Muscle layer of duodenum (tissue), 2 donors: ENCODE data around the gene PPP1CA.
"Not testable (repeated sequence)": the region's sequence is repeated elsewhere in the genome, so short reads cannot be mapped to it uniquely, and the experiment has no call there.

Source experiments
- H3K27ac ChIP-seq: one replicate; pipeline ENCODE4 v1.7.0; 2013; ENCODE audit warnings: mild to moderate bottlenecking, low read length
- H3K27me3 ChIP-seq: one replicate; pipeline ENCODE4 v1.7.0; 2013; ENCODE audit warnings: low read depth, mild to moderate bottlenecking, control low read depth, low read length
- H3K36me3 ChIP-seq, 2 donors: one replicate each; pipeline ENCODE4 v1.7.0; 2013; ENCODE audit warnings: low read length in 2 of 2, control low read depth in 1 of 2, mild to moderate bottlenecking in 1 of 2; ENCODE audit not compliant: insufficient read depth in 2 of 2, control insufficient read depth in 1 of 2
- H3K4me1 ChIP-seq, 2 donors: one replicate each; pipeline ENCODE4 v1.7.0; 2013; ENCODE audit warnings: low read length in 2 of 2, mild to moderate bottlenecking in 2 of 2, control low read depth in 1 of 2, moderate library complexity in 1 of 2; ENCODE audit not compliant: insufficient read depth in 2 of 2, control insufficient read depth in 1 of 2
- H3K4me3 ChIP-seq, 2 donors: one replicate each; pipeline ENCODE4 v1.7.0; 2013; ENCODE audit warnings: low read length in 2 of 2, low read depth in 1 of 2, mild to moderate bottlenecking in 1 of 2
- H3K9me3 ChIP-seq, 2 donors: one replicate each; pipeline ENCODE4 v1.7.0; 2013; ENCODE audit warnings: low read length in 2 of 2, control low read depth in 1 of 2, mild to moderate bottlenecking in 1 of 2; ENCODE audit not compliant: control insufficient read depth in 1 of 2
- donor health status: healthy.

The PPP1CA gene

GRCh38 chr11:67405688-67406339, 4.2 kb upstream of the PPP1CA start:
- Histone ChIP-seq H3K27ac (no peak overlapping the region), H3K27me3 (no peaks in the 10 kb centered on the region), H3K9me3 (no peaks in the 10 kb centered on the region), H3K4me1 (peaks cover under 1 to 26% of the 10 kb centered on the region in 2 donors), H3K36me3 (no peaks in the 10 kb centered on the region), H3K4me3 (no peak overlapping the region)

GRCh38 chr11:67405196-67405567, 3.5 kb upstream of the PPP1CA start:
- Histone ChIP-seq H3K36me3 (no peaks in the 10 kb centered on the region), H3K4me1 (peaks cover 5 to 31% of the 10 kb centered on the region in 2 donors), H3K27me3 (no peaks in the 10 kb centered on the region), H3K27ac (no peak overlapping the region), H3K9me3 (no peaks in the 10 kb centered on the region), H3K4me3 (peak overlapping the region in 1 of 2 donors; percentile 9)

GRCh38 chr11:67404515-67405195, 3.0 kb upstream of the PPP1CA start:
- Histone ChIP-seq H3K9me3 (no peaks in the 10 kb centered on the region), H3K36me3 (no peaks in the 10 kb centered on the region), H3K4me3 (peak overlapping the region; percentile 9 to 37), H3K27me3 (no peaks in the 10 kb centered on the region), H3K4me1 (peaks cover 5 to 29% of the 10 kb centered on the region in 2 donors), H3K27ac (no peak overlapping the region)

- H3K27me3 ChIP-seq, H3K27ac ChIP-seq, H3K9me3 ChIP-seq, H3K4me3 ChIP-seq: not testable (repeated sequence)
- H3K36me3 ChIP-seq: peaks cover 5 to 14% of the 10 kb centered on the region in 2 donors
- peaks cover 5 to 36% of the 10 kb centered on the region in 2 donors for H3K4me1 ChIP-seq
Observed at GRCh38 chr11:67403085-67403484, 1.4 kb upstream of the PPP1CA start.

GRCh38 chr11:67402192-67402839, 658 bp upstream of the PPP1CA start:
- H3K27me3 ChIP-seq, H3K9me3 ChIP-seq: not testable (repeated sequence)
- peaks cover 12 to 22% of the 10 kb centered on the region in 2 donors for H3K36me3 ChIP-seq
- H3K27ac ChIP-seq: peak overlapping the region; percentile 85
- peaks cover 5 to 36% of the 10 kb centered on the region in 2 donors for H3K4me1 ChIP-seq
- peak overlapping the region; percentile 64 to 69 for H3K4me3 ChIP-seq

GRCh38 chr11:67400942-67401494, 640 bp downstream of the PPP1CA start:
- H3K4me1 ChIP-seq: peaks cover 5 to 42% of the 10 kb centered on the region in 2 donors
- H3K27ac ChIP-seq: peak overlapping the region; percentile 69
- no peaks in the 10 kb centered on the region for H3K9me3 ChIP-seq
- H3K36me3 ChIP-seq: peaks cover 14 to 32% of the 10 kb centered on the region in 2 donors
- H3K4me3 ChIP-seq: peak overlapping the region; percentile 82 to 90
- H3K27me3 ChIP-seq: no peaks in the 10 kb centered on the region

- H3K36me3 ChIP-seq: peaks cover 14 to 38% of the 10 kb centered on the region in 2 donors
- no peaks in the 10 kb centered on the region for H3K27me3 ChIP-seq
- peak overlapping the region; percentile 69 for H3K27ac ChIP-seq
- peak overlapping the region; percentile 82 to 90 for H3K4me3 ChIP-seq
- peaks cover 5 to 39% of the 10 kb centered on the region in 2 donors for H3K4me1 ChIP-seq
- H3K9me3 ChIP-seq: no peaks in the 10 kb centered on the region
Observed at GRCh38 chr11:67400251-67400941, 1.3 kb downstream of the PPP1CA start.

- Histone ChIP-seq H3K9me3 (no peaks in the 10 kb centered on the region), H3K4me3 (no peak overlapping the region), H3K36me3 (peaks cover 14 to 38% of the 10 kb centered on the region in 2 donors), H3K4me1 (peaks cover 5 to 39% of the 10 kb centered on the region in 2 donors), H3K27me3 (no peaks in the 10 kb centered on the region), H3K27ac (no peak overlapping the region)
Observed at GRCh38 chr11:67398661-67399563, 2.7 kb downstream of the PPP1CA start.

- Histone ChIP-seq H3K27me3 (no peaks in the 10 kb centered on the region), H3K27ac (no peak overlapping the region), H3K9me3 (no peaks in the 10 kb centered on the region), H3K4me1 (peaks cover 5 to 39% of the 10 kb centered on the region in 2 donors), H3K4me3 (no peak overlapping the region), H3K36me3 (peaks cover 14 to 43% of the 10 kb centered on the region in 2 donors)
Observed at GRCh38 chr11:67397986-67398660, 3.5 kb downstream of the PPP1CA start.

- Histone ChIP-seq H3K36me3 (peaks cover 14 to 43% of the 10 kb centered on the region in 2 donors), H3K27me3 (no peaks in the 10 kb centered on the region), H3K4me1 (peaks cover 5 to 38% of the 10 kb centered on the region in 2 donors), H3K9me3 (no peaks in the 10 kb centered on the region), H3K4me3 (no peak overlapping the region), H3K27ac (no peak overlapping the region)
Observed at GRCh38 chr11:67397536-67397935, 4.1 kb downstream of the PPP1CA start.
